Keratinocyte (primary cell): ENCODE results near the gene ROR2. TPM values are rescaled to one million over a fixed set of nuclear protein-coding genes. Genes with fewer than 3 reads are reported as not detected.

ENCODE experiments used
- DNase-seq: peaks from one replicate; pipeline ENCODE4 v3.0.0-alpha.2; 2011; ENCODE audit warnings: low read depth, missing footprints, low spot score
- FAIRE-seq: peaks from 2 replicates; lab custom pipeline; 2011; peaks lifted over from hg19 to GRCh38; lab: Jason Lieb, UNC
- H2AFZ ChIP-seq: 2 replicates; pipeline ENCODE4 v1.6.0; 2012; ENCODE audit warnings: low read length, control low read depth, inconsistent platforms; ENCODE audit not compliant: control insufficient read depth
- H3K27ac ChIP-seq: 2 replicates; pipeline ENCODE4 v1.5.1; 2011; ENCODE audit warnings: low read length; ENCODE audit not compliant: control insufficient read depth, insufficient read depth
- H3K27me3 ChIP-seq: 3 replicates; pipeline ENCODE4 v1.6.0; 2011; ENCODE audit warnings: low read length; ENCODE audit not compliant: control insufficient read depth, insufficient read depth; ENCODE audit errors: extremely low read depth
- H3K36me3 ChIP-seq, 2 experiments: 2 replicates in 1 of 2; 3 replicates in 1 of 2; pipeline ENCODE4 v1.5.1; 2011; ENCODE audit warnings: low read length in 2 of 2, mild to moderate bottlenecking in 1 of 2; ENCODE audit not compliant: control insufficient read depth in 2 of 2, insufficient read depth in 2 of 2; ENCODE audit errors: extremely low read depth in 1 of 2
- H3K4me1 ChIP-seq: 3 replicates; pipeline ENCODE4 v1.5.1; 2011; ENCODE audit warnings: low read length; ENCODE audit not compliant: control insufficient read depth, insufficient read depth; ENCODE audit errors: extremely low read depth
- H3K4me2 ChIP-seq: 3 replicates; pipeline ENCODE4 v1.6.0; 2011; ENCODE audit warnings: low read depth, low read length; ENCODE audit not compliant: control insufficient read depth, insufficient read depth; ENCODE audit errors: extremely low read depth
- H3K4me3 ChIP-seq, 3 experiments: fragments of 200-600 bp in 1 of 3; sonication (generic) in 1 of 3; 2 replicates in 2 of 3; 3 replicates in 1 of 3; pipeline ENCODE4 v1.5.1; 2011 to 2016; ENCODE audit warnings: low read length in 3 of 3, mild to moderate bottlenecking in 3 of 3, control low read depth in 2 of 3, inconsistent platforms in 1 of 3, low read depth in 1 of 3, mixed read lengths in 1 of 3, mixed run types in 1 of 3, moderate library complexity in 1 of 3; ENCODE audit not compliant: control insufficient read depth in 2 of 3, insufficient read depth in 2 of 3; ENCODE audit errors: extremely low read depth in 1 of 3
- H3K79me2 ChIP-seq: 2 replicates; pipeline ENCODE4 v1.6.0; 2012; ENCODE audit warnings: low read length; ENCODE audit not compliant: control insufficient read depth, insufficient read depth
- H3K9ac ChIP-seq: 3 replicates; pipeline ENCODE4 v1.6.0; 2011; ENCODE audit warnings: low read length; ENCODE audit not compliant: control insufficient read depth, insufficient read depth; ENCODE audit errors: extremely low read depth
- H3K9me1 ChIP-seq: 3 replicates; pipeline ENCODE4 v1.6.0; 2011; ENCODE audit warnings: low read length; ENCODE audit not compliant: control insufficient read depth, insufficient read depth; ENCODE audit errors: extremely low read depth
- H3K9me3 ChIP-seq: 2 replicates; pipeline ENCODE4 v1.5.1; 2012; ENCODE audit warnings: low read depth, low read length; ENCODE audit not compliant: control insufficient read depth
- H4K20me1 ChIP-seq: 3 replicates; pipeline ENCODE4 v1.6.0; 2011; ENCODE audit warnings: low read length; ENCODE audit not compliant: control insufficient read depth, insufficient read depth; ENCODE audit errors: extremely low read depth
- CTCF ChIP-seq, 3 experiments: IDR thresholded peaks in 1 of 3; conservative IDR thresholded peaks in 1 of 3; optimal IDR thresholded peaks in 1 of 3; 2 replicates in 2 of 3; 3 replicates in 1 of 3; pipeline versions ENCODE3 to v1.5.1; 2011; ENCODE audit warnings: low read length in 3 of 3, mild to moderate bottlenecking in 3 of 3, moderate library complexity in 2 of 3, control low read depth in 1 of 3, inconsistent platforms in 1 of 3; ENCODE audit not compliant: insufficient read depth in 2 of 3; ENCODE audit errors: extremely low read depth in 1 of 3
- EZH2 ChIP-seq: IDR thresholded peaks from one replicate; pipeline ENCODE4 v1.6.1; 2012; ENCODE audit warnings: inconsistent platforms, mild to moderate bottlenecking, low read length, moderate library complexity
- dilution Hi-C: fragments of 300-500 bp; cut with MboI; formaldehyde crosslinking; loops from one replicate; pipeline ENCODE4 v1.7.0; 2020; ENCODE audit warnings: low sequenced_read_pairs; ENCODE audit not compliant: extremely low pct_ligation_motif_present
- polyA plus RNA-seq, 5 experiments: library from polyadenylated mRNA; depleted of rRNA in 3 of 5; stranded (reverse) in 3 of 5; stranded (forward) in 1 of 5; unstranded in 1 of 5; fragments of >200 nt; gene quantifications; 1 replicate in 1 of 5; 2 replicates in 3 of 5; 3 replicates in 1 of 5; pipeline versions ENCODE4 v1.2.1 to v1.2.3, GENCODE V29; 2011 to 2012; ENCODE audit warnings: missing spikeins in 2 of 5, low read depth in 1 of 5, low replicate concordance in 1 of 5

The ROR2 gene
- polyA plus RNA-seq, 1 donor (not counting 4 experiments of a cell fraction or from before 2014, with no cell fraction given), result 0.22 TPM

- dilution Hi-C loops, result no loop called here
- Histone ChIP-seq H3K4me2 (no peak overlapping the region), H3K9me3 (no peaks in the 10 kb centered on the region), H3K4me1 (no peaks in the 10 kb centered on the region), H3K27me3 (peaks cover 18% of the 10 kb centered on the region), H3K9ac (no peak overlapping the region), H3K79me2 (no peaks in the 10 kb centered on the region), H3K36me3 (no peaks in the 10 kb centered on the region), H2AFZ (no peak overlapping the region), H4K20me1 (no peaks in the 10 kb centered on the region), H3K4me3 (no peak overlapping the region), H3K27ac (no peak overlapping the region), H3K9me1 (no peaks in the 10 kb centered on the region)
- DNase-seq (no peak), FAIRE-seq (no peak)
- TF ChIP-seq EZH2, result no peak
- TF ChIP-seq CTCF (optimal IDR thresholded peaks at IDR 0.05 in 1 of 3, IDR thresholded peaks at IDR 0.05 in 1 of 3, conservative IDR thresholded peaks at IDR 0.05 in 1 of 3; ENCODE audit: extremely low read depth in 1 of 3, insufficient read depth in 2 of 3, low read length in 3 of 3), result no peak
Observed at GRCh38 chr9:91994422-91994821, 44.4 kb upstream of the ROR2 start.

- Histone ChIP-seq H3K9me1 (no peaks in the 10 kb centered on the region), H3K27me3 (peaks cover 18% of the 10 kb centered on the region), H3K4me1 (no peaks in the 10 kb centered on the region), H3K9me3 (no peaks in the 10 kb centered on the region), H3K79me2 (no peaks in the 10 kb centered on the region), H3K36me3 (no peaks in the 10 kb centered on the region), H3K4me3 (no peak overlapping the region), H3K27ac (no peak overlapping the region), H3K4me2 (no peak overlapping the region), H2AFZ (no peak overlapping the region), H4K20me1 (no peaks in the 10 kb centered on the region), H3K9ac (no peak overlapping the region)
- no peak for TF ChIP-seq CTCF (optimal IDR thresholded peaks at IDR 0.05 in 1 of 3, IDR thresholded peaks at IDR 0.05 in 1 of 3, conservative IDR thresholded peaks at IDR 0.05 in 1 of 3; ENCODE audit: extremely low read depth in 1 of 3, insufficient read depth in 2 of 3, low read length in 3 of 3)
- no peak for TF ChIP-seq EZH2
- DNase-seq, result no peak
- dilution Hi-C loops, result no loop called here
- no peak for FAIRE-seq
Observed at GRCh38 chr9:91992461-91993041, 42.5 kb upstream of the ROR2 start.
